GM21717 (cell line): ENCODE measurements around the gene ADAMTSL2.

Source experiments
- ATAC-seq: cut with Tn5 transposase; IDR thresholded peaks from one replicate; pipeline ENCODE4 v1.9.1; 2021; ENCODE audit warnings: mild to moderate bottlenecking, moderate library complexity; ENCODE audit not compliant: unreplicated experiment

Gene ADAMTSL2

DNA sequence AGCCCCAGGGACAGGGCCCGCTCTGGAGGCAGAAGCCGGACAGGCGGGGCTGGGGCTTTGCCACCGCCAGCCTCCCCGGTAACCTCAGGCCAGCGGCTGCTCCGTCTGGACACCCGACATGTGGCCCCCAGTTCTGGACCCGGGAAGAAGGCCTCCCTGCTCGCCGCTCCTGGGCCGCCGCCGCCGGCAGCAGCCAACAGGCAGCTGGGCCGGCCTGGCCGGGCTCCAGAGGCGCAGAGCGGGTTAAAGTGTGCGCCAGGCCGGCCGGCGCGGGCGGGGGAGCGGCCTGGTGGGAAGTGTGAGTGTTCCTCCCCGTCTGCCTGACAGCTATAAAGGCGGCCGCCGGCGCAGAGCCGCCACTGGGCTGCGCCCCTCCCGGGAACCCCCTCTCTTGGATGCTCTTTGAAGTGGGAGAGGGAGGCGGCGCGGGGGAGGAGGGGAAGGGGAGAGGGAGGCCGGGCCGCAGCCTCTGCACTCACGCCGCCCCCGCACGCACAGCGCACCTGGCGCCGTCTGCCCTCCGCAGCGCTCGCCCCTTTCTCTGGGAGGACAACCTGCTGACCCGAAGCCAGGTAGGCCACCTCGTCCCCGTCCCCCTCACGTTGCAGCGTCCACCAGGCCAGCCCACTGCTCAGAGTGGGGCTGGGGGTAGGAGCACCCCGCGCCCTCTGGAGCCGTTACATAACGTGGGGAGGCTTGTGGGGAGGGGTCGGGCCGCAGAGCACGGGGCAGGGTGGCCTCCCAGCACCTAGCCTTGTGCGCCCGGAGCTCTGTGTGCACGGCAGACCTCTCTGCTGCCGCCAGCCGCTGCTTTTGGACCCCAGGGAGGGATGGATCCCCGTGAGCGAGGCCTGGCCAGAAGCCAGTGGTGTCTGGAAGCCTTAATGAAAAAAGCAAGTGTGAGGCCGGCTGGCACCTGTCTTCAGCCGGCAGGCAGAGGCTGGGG lies at the start of gene ADAMTSL2:
ADAMTSL2 (plus strand) TSS at position 359 of the 946 bp plus-strand sequence. CDS start 2,009 bp downstream, outside the sequence.
- no peak for ATAC-seq

DNA sequence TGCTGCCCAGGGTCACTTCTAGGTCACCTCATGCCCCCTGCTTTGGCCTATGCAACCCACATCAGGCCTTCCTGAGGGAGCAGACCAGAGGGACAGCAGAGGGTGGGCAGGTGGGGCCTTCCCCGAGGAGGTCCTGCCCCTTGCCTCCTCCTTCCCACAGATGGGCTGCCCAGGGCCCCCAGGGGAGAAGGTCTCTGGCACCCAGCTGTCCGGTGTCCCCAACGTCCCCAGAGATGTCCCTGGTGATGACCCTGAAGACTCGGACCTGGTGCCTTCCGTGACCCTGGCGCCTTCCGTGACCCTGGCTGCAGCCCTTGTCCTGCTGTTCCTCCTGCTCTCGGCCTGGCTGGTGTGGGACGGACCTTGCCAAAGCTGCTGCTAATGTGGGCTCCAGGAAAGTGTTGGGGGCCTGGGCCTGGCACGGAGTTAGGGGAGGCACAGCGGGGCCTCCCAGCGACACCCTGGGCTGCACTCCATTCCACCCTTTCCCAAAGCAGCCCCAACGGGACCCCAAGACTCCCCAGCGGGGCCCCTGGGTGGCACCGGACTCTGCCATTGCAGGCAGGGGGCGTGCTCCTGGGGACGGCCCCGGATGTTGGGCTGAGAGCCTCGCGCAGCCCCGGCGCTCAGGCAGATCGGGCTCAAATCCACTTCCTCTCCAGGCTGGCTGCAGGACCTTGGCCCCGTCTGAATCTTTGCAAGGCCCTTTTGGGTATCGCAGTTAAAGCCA lies 48.8 kb upstream of the ADAMTSL2 start:
- no peak for ATAC-seq

DNA sequence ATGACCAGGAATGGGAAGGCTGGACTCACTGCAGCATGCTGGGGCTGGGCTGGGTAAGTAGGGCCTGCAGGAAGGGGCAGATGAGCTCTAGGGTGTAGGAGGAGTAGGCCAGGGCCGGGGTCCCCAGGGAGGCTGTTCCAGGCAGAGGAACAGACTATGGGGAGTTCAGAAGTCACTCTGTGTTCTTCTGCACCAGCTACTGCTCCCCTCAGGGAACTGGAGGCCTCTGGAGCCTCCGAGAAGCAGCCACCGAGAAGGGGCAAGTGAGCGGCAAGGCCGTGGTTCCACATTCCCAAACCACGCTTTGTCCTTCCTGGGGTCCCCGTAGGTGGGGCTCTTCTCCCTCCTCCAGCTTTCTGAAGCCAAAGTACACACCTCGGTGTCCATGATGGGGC lies 47.2 kb upstream of the ADAMTSL2 start:
- no peak for ATAC-seq

DNA sequence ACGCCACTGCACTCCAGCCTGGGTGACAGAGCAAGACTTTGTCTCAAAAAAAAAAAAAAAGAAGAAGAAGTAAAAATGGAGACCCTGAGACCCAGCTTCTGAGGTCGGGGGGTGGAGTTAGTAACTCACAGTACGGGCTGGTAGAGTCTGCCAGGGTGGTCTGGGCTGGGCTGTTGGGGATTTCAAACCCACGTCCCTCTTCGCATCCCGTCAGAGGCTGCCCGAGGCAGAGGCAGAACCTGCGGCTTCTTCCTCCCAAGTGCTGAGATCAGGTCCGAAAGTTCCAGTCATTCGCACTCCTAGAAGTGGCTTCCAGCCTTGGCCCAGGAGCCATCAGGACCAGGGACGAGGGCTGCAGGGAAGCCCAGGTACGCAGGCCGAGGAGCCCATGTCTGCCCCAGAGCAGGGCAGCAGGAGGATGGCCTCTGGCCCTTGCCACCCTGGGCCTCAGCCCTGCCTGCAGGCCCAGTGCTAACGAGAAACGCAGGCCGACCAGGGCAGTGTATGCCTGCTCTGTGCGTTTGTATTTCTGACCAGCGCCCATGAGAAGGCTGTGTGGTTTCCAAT lies 45.7 kb upstream of the ADAMTSL2 start:
- no peak for ATAC-seq

DNA sequence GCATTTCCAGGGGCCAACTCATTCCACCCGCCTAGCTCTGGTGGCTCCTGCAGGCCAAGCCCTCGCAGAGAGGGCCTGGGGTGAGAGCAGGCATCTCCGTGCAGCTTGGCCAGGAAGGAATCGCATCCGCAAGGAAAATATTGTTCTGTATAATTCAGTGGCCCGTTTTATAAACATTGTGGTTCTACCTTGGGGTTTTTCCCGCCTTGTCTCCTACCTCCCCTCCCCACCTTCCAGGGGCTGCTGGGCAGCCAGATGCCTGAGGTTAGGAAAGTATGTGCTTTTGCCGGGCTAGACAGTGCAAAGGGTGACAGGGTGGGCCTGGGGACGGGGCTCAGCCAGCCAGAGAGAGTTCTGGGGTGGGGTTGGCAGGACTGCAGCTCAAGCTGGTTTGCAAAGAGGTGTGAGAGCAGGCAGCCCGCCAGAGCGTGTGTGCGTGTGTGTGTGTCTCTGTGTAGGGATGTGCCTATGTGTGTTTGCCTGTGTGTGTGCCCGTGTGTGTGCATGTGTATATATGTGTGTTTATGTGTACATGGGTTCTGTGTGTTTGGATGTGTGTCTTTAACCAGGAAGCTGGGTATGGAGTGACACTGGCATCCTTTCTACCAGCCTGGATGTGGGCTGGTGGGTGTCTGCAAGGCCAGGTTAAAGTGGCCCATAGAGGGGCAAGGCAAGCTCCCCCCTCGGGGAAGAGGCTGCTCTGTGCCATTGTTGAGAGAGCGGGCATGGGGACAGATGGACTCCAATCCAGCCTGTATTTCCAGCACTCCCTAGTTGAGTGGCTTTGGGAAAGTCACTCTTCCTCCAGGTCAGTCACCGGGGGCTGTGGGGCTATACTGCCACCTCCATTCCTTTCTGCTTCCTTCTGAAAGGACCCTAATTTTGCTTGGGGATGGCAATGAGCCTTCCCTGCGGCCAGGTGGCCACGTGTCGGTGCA lies 45.0 kb upstream of the ADAMTSL2 start:
- no peak for ATAC-seq

DNA sequence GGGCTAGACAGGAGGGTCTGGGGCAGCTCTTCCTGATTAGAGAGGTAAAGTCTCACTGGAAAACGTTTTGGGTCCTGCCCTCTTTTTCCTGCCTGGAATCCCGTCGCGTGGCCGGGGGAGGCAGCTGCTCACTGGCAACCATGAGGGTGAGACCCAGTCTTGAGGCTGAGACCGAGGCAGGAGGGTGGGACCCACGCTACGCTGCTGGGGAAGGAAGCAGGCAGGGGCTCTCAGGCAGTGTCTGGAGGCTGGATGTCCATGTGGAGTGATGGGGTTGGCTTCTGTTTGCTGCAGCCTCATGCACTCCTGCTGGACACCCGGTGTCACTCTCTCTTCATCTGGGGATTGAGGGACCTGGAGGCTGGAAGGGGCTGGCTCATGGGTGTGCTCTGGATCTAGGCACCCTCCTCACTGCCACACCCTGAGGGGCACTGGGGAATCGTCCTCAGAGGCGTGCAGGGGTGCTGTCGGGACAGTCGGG lies 44.3 kb upstream of the ADAMTSL2 start:
- ATAC-seq: no peak

DNA sequence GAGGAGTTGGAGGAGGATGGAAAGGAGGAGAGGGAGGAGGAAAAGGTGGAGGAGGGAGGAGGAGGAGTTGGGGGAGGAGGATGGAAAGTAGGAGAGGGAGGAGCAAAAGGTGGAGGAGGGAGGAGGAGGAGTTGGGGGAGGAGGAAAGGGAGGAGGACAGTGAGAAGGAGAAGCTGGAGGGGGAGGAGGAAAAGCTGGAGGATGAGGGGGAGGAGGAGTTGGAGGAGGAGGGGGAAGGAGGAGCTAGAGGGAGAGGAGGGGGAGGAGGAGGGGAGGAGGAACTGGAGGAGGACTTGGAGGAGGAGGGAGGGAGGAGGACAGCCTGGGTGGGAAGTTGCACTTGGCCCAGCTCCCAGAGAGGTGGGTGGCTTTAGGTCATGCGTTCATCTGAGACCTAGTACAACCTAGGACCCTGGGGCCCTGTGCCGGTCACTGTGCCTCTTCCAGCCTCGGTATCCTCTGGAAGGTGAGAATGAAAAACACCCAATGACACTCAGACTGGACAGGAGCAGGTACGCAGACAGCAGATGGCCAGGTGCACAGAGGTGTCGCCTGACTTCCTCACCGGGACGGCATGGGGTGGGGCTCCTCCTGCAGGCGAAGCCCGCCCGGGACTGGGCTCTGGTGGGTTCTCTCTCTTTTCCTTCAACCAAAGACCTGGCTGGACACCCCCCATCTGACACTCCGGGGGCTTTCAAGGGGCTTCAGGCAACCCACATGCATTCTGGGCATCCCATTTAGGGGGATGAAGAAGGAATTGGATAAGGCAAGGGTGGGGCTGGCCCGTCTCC lies 43.4 kb upstream of the ADAMTSL2 start:
- no peak for ATAC-seq

DNA sequence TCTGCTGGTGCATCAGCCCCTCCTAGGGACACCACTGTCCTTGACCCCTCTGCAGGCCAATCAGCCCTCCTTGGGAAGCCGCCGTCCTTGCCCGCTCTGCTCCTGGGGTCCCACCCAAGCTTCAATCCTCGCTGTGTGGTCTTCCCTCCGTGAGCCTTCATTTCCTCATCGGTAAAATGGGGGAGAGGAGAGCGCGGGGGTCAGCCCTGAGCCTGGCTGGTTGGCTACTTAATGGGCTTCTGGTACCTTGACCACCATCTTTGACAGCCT lies 42.9 kb upstream of the ADAMTSL2 start:
- no peak for ATAC-seq

DNA sequence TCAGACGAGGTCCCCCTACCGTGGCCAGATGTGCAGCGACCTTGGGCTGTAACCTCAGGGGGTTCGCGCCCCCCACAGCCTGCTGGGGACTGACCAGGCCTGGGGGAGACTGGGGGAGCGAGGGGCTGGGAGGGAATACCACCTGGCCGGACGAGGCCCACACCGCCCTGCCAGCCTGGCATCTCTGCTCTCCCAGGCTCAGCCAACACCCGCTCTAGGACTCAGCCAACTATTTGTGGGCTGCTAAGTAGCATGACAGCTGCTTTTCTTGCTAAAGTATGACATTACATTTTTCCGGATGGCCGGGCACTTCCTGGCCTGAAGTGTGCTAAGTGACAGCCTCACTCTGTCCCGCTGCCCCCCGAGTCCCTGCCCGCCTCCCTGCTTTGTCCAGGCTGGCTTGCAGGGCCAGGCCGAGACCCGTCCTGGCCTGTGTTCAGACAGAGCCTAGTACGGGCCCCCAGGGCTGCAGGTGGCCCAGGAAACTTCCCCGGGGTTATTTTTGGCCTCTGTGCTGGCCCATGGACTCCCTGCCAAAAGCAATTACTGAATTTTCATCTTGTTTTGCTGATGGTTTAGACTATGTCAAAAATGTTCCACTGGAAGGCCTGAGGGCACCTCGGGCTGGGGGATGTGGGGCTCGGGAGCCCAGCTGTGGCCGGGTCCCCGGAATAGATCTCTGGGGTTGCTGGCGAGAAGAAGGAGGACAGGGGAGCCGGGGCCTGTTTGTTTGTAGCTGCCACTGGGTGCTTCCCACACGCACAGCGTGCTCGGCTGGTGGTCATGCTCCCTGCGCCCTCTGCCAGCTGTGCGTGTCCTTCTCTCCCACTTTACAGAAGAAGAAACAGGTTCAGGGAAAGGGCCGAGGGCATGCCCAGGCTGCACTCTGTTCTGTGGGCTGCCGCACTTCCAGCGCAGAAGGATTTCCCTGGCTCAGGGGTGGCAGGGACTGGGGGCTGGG lies 42.2 kb upstream of the ADAMTSL2 start:
- ATAC-seq: no peak

DNA sequence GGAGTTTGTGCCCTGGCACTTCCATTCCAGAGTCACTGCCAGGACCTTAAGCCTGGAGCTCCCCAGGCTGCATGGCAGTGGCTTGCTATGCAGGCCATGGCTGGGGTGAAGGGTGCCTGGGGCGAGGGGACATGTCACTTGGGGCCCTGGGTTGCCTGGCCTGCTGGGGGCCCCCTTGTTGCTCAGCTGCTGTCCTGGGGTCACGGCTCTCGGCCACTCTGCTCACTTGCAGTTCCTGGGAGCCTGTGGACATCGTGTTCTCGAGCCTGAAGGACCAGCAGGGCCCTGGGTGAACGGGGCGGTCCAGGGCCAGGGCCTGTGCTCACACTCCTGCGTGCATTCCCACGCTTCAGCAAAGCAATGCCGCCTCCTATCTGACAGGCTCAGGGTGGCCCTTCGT lies 41.1 kb upstream of the ADAMTSL2 start:
- ATAC-seq: no peak

DNA sequence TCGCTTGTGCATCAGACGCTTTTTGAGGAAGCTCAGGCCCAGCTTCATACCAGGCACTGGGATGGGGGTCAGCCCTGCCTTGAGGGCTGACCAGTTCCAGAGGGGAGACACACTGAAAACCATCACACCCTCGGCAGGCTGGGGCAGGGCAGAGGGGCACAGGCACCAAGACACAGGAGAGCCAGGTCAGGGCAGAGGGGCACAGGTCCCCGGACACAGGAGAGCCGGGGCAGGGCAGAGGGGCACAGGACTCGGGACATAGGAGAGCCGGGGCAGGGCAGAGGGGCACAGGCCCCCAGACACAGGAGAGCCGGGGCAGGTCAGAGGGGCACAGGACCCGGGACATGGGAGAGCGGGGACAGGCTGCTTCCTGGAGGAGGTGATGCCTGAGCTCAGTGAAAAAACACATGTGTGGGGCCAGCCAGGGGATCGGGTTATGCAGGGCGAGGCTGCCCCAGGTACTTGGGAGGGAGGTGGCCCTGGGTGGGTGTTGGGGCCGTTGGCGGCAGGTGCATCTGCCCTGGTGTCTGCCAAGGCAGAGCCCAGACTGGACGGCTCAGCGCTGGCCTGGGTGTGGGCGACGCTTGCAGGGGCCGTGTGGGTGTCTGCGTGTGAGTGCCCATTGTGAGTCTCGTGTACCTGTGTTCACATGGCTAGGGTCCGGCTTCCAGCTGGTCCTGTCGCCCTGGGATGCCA lies 40.5 kb upstream of the ADAMTSL2 start:
- ATAC-seq: no peak

DNA sequence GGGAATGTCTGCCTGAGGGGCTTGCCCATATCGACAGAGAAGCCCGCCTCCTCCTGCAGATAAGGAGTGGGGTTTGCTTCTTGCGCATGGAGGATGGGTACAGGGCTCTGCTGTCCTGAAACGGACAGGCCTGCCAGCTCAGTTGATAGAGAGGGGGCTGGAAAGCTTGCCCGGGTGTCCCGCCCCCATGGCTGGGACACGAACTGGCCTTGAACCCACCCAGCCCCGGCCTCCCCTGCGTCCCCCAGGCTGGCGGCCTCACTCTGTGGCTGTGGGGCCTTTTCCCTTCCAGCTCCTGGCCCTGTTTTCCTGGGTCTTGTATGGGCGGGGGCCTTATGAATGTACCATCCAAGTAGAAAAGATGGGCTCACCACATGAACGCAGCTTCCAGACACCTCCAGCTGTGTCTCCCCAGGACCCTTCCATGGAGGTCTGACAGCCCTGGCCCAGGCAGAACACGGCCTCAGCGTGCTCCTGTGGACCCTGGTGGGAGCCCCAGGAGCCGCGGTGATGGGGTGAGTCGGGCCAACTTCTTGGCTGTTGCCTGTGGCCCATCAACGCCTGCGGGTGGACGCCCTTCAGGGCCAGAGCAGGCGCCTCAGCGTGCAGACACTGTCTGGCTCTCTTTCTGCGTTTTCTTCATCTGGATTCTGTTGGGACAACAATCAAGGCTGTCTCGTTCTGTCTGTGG lies 39.7 kb upstream of the ADAMTSL2 start:
- no peak for ATAC-seq

DNA sequence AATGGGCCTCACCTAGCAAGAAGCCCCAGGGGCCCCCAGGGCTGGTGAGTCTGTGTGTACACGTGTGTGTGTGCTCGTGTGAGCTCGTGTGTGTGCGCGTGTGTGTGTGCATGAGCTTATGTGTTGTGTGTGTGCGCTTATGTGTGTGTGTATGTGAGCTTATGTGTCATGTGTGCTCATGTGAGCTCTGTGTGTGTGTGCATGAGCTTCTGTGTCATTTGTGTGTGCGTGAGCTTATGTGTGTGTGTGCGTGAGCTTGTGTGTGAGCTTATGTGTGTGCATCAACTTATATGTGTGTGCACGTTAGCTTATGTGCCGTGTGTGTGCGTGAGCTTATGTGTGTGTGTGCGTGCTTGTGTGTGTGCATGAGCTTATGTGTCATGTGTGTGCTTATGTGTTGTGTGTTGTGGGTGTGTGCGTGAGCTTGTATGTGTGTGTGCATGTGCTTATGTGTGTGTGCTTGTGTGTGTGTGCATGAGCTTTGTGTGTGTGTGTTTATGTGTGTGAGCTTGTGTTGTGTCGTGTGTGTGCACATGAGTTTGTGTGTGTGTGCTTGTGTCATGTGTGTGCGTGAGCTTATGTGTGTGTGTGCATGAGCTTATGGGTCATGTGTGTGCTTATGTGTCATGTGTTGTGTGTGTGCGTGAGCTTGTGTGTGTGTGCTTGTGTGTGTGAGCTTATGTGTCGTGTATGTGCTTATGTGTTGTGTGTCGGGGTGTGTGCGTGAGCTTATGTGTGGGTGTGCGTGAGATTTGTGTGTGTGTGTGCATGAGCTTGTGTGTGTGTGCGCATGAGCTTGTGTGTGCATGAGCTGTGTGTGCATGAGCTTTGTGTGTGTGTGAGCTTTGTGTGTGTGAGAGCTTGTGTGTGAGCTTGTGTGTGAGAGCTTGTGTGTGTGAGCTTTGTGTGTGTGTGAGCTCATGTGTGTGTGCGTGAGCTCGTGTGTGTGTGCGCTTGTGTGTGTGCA lies 38.9 kb upstream of the ADAMTSL2 start:
- ATAC-seq: no peak

DNA sequence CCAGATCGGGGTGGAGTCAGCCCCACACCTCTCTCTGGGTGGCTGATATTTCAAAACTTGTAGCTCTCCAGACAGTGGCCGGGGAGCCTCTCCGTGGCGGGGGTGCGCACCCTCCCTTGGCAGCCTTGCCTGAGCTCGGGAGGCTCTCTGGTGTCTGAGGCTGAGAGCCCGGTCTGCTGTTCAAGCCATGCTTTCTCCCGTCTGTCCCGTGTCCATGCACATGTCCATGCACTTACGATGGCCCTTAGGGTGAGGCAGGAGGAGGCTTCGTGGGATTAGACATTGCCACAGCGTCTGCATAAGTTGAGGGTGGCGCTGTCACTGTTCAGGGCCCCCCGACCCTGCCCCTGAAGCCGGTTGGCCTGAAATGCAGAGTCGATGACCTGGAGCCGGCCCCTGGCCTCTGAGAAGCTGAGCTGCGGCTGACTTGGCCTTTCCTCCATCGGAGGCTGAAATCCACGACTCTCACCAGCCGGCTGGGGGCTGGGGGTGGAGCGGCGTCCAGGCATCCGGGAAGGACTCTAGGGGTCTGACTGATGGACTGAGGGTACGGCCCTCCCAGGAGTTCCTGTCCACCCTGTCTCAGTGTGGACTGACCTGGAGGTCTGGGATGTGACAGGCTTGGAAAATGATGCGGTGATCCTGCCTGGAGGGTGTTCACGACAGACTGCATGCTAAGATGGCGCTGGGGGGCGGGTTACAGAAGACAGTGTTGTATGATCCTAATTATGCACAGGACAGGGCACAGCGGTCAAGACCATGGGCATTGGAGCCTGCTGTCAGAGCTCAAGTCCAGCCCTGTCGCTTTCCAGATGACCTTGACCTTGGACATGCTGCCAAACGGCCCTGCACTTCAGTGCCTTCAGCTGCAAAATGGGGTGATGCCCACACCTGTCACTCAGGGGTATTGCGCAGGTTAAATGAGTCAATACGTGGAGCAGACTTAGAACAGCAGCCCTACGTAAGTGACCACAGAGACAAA lies 37.4 kb upstream of the ADAMTSL2 start:
- no peak for ATAC-seq
